Astrocyte (in vitro differentiated cells and primary cell): ENCODE measurements around the gene RBP3. TPM values are rescaled to one million over a fixed set of nuclear protein-coding genes. Genes with fewer than 3 reads are reported as not detected.

ENCODE experiments used
- DNase-seq: peaks from one replicate; pipeline ENCODE4 v3.0.0-alpha.2; 2010; ENCODE audit warnings: low read depth
- FAIRE-seq: peaks from 2 replicates; lab custom pipeline; 2011; peaks lifted over from hg19 to GRCh38; lab: Jason Lieb, UNC
- H2AFZ ChIP-seq: 2 replicates; pipeline ENCODE4 v1.6.0; 2012; ENCODE audit warnings: low read depth, low read length, inconsistent platforms
- H3K27ac ChIP-seq: 2 replicates; pipeline ENCODE4 v1.5.1; 2011; ENCODE audit warnings: low read depth, low read length, inconsistent platforms
- H3K27me3 ChIP-seq: 2 replicates; pipeline ENCODE4 v1.6.0; 2011; ENCODE audit warnings: low read length, inconsistent platforms; ENCODE audit not compliant: insufficient read depth
- H3K36me3 ChIP-seq: 2 replicates; pipeline ENCODE4 v1.5.1; 2011; ENCODE audit warnings: low read length, inconsistent platforms; ENCODE audit not compliant: insufficient read depth
- H3K4me1 ChIP-seq: 2 replicates; pipeline ENCODE4 v1.5.1; 2011; ENCODE audit warnings: low read length, inconsistent platforms; ENCODE audit not compliant: insufficient read depth
- H3K4me2 ChIP-seq: 2 replicates; pipeline ENCODE4 v1.6.0; 2012; ENCODE audit warnings: low read length, inconsistent platforms
- H3K4me3 ChIP-seq: 2 replicates; pipeline ENCODE4 v1.5.1; 2011; ENCODE audit warnings: low read depth, mild to moderate bottlenecking, low read length, inconsistent platforms; ENCODE audit not compliant: insufficient read depth
- H3K79me2 ChIP-seq: 2 replicates; pipeline ENCODE4 v1.6.0; 2012; ENCODE audit warnings: mild to moderate bottlenecking, low read length, inconsistent platforms; ENCODE audit not compliant: insufficient read depth
- H3K9ac ChIP-seq: 2 replicates; pipeline ENCODE4 v1.6.0; 2012; ENCODE audit warnings: mild to moderate bottlenecking, low read length, inconsistent platforms
- H3K9me3 ChIP-seq: 2 replicates; pipeline ENCODE4 v1.5.1; 2012; ENCODE audit warnings: low read depth, mild to moderate bottlenecking, low read length, inconsistent platforms; ENCODE audit not compliant: insufficient read depth
- H4K20me1 ChIP-seq: 2 replicates; pipeline ENCODE4 v1.6.0; 2012; ENCODE audit warnings: low read length, inconsistent platforms; ENCODE audit not compliant: insufficient read depth
- H3K27ac Mint-ChIP-seq: one replicate; pipeline ENCODE4 v1.8.0; 2021; ENCODE audit warnings: mild to moderate bottlenecking, mixed read lengths; ENCODE audit not compliant: unreplicated experiment
- H3K27me3 Mint-ChIP-seq: one replicate; pipeline ENCODE4 v1.8.0; 2021; ENCODE audit warnings: low read depth, mixed read lengths; ENCODE audit not compliant: unreplicated experiment
- H3K36me3 Mint-ChIP-seq: one replicate; pipeline ENCODE4 v1.8.0; 2021; ENCODE audit warnings: low read depth, mixed read lengths; ENCODE audit not compliant: unreplicated experiment
- H3K4me1 Mint-ChIP-seq: one replicate; pipeline ENCODE4 v1.8.0; 2021; ENCODE audit warnings: low read depth, mixed read lengths; ENCODE audit not compliant: unreplicated experiment
- H3K4me3 Mint-ChIP-seq: one replicate; pipeline ENCODE4 v1.8.0; 2021; ENCODE audit warnings: mild to moderate bottlenecking, moderate library complexity, mixed read lengths; ENCODE audit not compliant: unreplicated experiment
- H3K9me3 Mint-ChIP-seq: one replicate; pipeline ENCODE4 v1.8.0; 2021; ENCODE audit warnings: mild to moderate bottlenecking, mixed read lengths; ENCODE audit not compliant: unreplicated experiment
- CTCF ChIP-seq: IDR thresholded peaks from 2 replicates; pipeline ENCODE4 v1.5.1; 2011; ENCODE audit warnings: low read depth, mild to moderate bottlenecking, inconsistent platforms, low read length, moderate library complexity; ENCODE audit not compliant: insufficient read depth
- EZH2 ChIP-seq: IDR thresholded peaks from 2 replicates; pipeline ENCODE4 v1.6.1; 2012; ENCODE audit warnings: mild to moderate bottlenecking, low read length, inconsistent platforms; ENCODE audit not compliant: insufficient read depth
- total RNA-seq: library from RNA; stranded (reverse); gene quantifications from 2 replicates; pipeline ENCODE4 v1.2.1, GENCODE V29; 2021

RBP3 gene
- total RNA-seq, 1 donor from 2014 or later, result not detected

- Histone ChIP-seq H3K4me3 (no peak overlapping the region), H3K4me2 (no peak overlapping the region), H3K9me3 (no peaks in the 10 kb centered on the region), H3K27ac (no peak overlapping the region), H3K36me3 (no peaks in the 10 kb centered on the region), H3K79me2 (no peaks in the 10 kb centered on the region), H2AFZ (no peak overlapping the region), H3K27me3 (peaks cover 8% of the 10 kb centered on the region), H3K4me1 (no peaks in the 10 kb centered on the region), H4K20me1 (no peaks in the 10 kb centered on the region), H3K9ac (no peak overlapping the region)
- H3K9me3 Mint-ChIP-seq, result no peaks in the 10 kb centered on the region
- FAIRE-seq, result no peak
- H3K4me3 Mint-ChIP-seq, result no peak overlapping the region
- no peaks in the 10 kb centered on the region for H3K36me3 Mint-ChIP-seq
- H3K4me1 Mint-ChIP-seq, result no peaks in the 10 kb centered on the region
- H3K27me3 Mint-ChIP-seq, result peaks cover 50% of the 10 kb centered on the region
- no peak for DNase-seq
- no peak for TF ChIP-seq EZH2
- TF ChIP-seq CTCF, result no peak
- H3K27ac Mint-ChIP-seq, result no peak overlapping the region
Measured at GRCh38 chr10:47320812-47321211, 27.4 kb upstream of the RBP3 start.

- FAIRE-seq (no peak), DNase-seq (no peak)
- H4K20me1 ChIP-seq, result no peaks in the 10 kb centered on the region
- no peaks in the 10 kb centered on the region for H3K9me3 Mint-ChIP-seq
- TF ChIP-seq CTCF, result no peak
- TF ChIP-seq EZH2, result no peak
- no peak overlapping the region for H3K27ac Mint-ChIP-seq
- no peaks in the 10 kb centered on the region for H3K9me3 ChIP-seq
- no peak overlapping the region for H3K27ac ChIP-seq
- no peak overlapping the region for H3K9ac ChIP-seq
- H3K36me3 Mint-ChIP-seq, result no peaks in the 10 kb centered on the region
- peaks cover 51% of the 10 kb centered on the region for H3K27me3 Mint-ChIP-seq
- no peaks in the 10 kb centered on the region for H3K4me1 Mint-ChIP-seq
- no peak overlapping the region for H3K4me2 ChIP-seq
- H3K4me3 ChIP-seq, result no peak overlapping the region
- no peaks in the 10 kb centered on the region for H3K79me2 ChIP-seq
- H3K4me3 Mint-ChIP-seq, result no peak overlapping the region
- H3K27me3 ChIP-seq, result peaks cover 8% of the 10 kb centered on the region
- no peaks in the 10 kb centered on the region for H3K36me3 ChIP-seq
- no peaks in the 10 kb centered on the region for H3K4me1 ChIP-seq
- H2AFZ ChIP-seq, result no peak overlapping the region
Measured at GRCh38 chr10:47321521-47322195, 26.5 kb upstream of the RBP3 start.
